HG03469 (cell line): ENCODE measurements around the gene CFLAR.
"Not testable (repeated sequence)": the region's sequence is repeated elsewhere in the genome, so short reads cannot be mapped to it uniquely, and the experiment has no call there.

Source experiments
- ATAC-seq: cut with Tn5 transposase; IDR thresholded peaks from one replicate; pipeline ENCODE4 v1.9.1; 2021; ENCODE audit warnings: mild to moderate bottlenecking, moderate library complexity, moderate number of reproducible peaks; ENCODE audit not compliant: unreplicated experiment

CFLAR gene

GRCh38 chr2:201144101-201145051 lies 28.4 kb downstream of the CFLAR start:
- ATAC-seq, result no peak

GRCh38 chr2:201148434-201148990 lies 32.5 kb downstream of the CFLAR start:
- no peak for ATAC-seq

GRCh38 chr2:201149064-201149820 lies 33.3 kb downstream of the CFLAR start:
- ATAC-seq, result no peak

- ATAC-seq, result not testable (repeated sequence)
Observed at GRCh38 chr2:201149821-201150165, 33.8 kb downstream of the CFLAR start.

GRCh38 chr2:201150454-201151020 lies 34.6 kb downstream of the CFLAR start:
- ATAC-seq, result no peak

- ATAC-seq, result peak; percentile 84
Observed at GRCh38 chr2:201151127-201151981, 35.4 kb downstream of the CFLAR start.

- ATAC-seq, result no peak
Observed at GRCh38 chr2:201152517-201152916, 36.6 kb downstream of the CFLAR start.

- no peak for ATAC-seq
Observed at GRCh38 chr2:201152999-201153815, 37.2 kb downstream of the CFLAR start.

- no peak for ATAC-seq
Observed at GRCh38 chr2:201154615-201155399, 38.8 kb downstream of the CFLAR start.

- ATAC-seq, result no peak
Observed at GRCh38 chr2:201156036-201156435, 40.1 kb downstream of the CFLAR start.

GRCh38 chr2:201156640-201157039 lies 40.7 kb downstream of the CFLAR start:
- no peak for ATAC-seq

- ATAC-seq, result peak; percentile 3
Observed at GRCh38 chr2:201157694-201158093, 41.7 kb downstream of the CFLAR start.

GRCh38 chr2:201158111-201158929 lies 42.4 kb downstream of the CFLAR start:
- ATAC-seq, result peak; percentile 96

- no peak for ATAC-seq
Observed at GRCh38 chr2:201164166-201164565, 48.2 kb downstream of the CFLAR start.

- no peak for ATAC-seq
Observed at GRCh38 chr2:201167546-201167945, 51.6 kb downstream of the CFLAR start.

GRCh38 chr2:201168496-201168895 lies 52.5 kb downstream of the CFLAR start:
- ATAC-seq, result not testable (repeated sequence)

- ATAC-seq, result no peak
Observed at GRCh38 chr2:201171259-201171814, 55.4 kb downstream of the CFLAR start.

- ATAC-seq, result no peak
Observed at GRCh38 chr2:201172279-201172678, 56.3 kb downstream of the CFLAR start.
